Endothelial cell (in vitro differentiated cells): ENCODE data around the gene OLFM1. TPM values are rescaled to one million over a fixed set of nuclear protein-coding genes. Genes with fewer than 3 reads are reported as not detected.
A peak's percentile ranks its signal among the peaks of the same experiment; 100 is the strongest.

Source experiments
- DNase-seq: peaks from one replicate; pipeline ENCODE4 v3.0.0; 2021; ENCODE audit warnings: low spot score
- H3K27ac Mint-ChIP-seq: one replicate; pipeline ENCODE4 v1.8.0; 2021; ENCODE audit warnings: mixed read lengths, inconsistent platforms; ENCODE audit not compliant: unreplicated experiment
- H3K27me3 Mint-ChIP-seq: one replicate; pipeline ENCODE4 v1.8.0; 2021; ENCODE audit warnings: mild to moderate bottlenecking, moderate library complexity, mixed read lengths, inconsistent platforms; ENCODE audit not compliant: unreplicated experiment
- H3K36me3 Mint-ChIP-seq: one replicate; pipeline ENCODE4 v1.8.0; 2021; ENCODE audit warnings: mild to moderate bottlenecking, low read depth, mixed read lengths, inconsistent platforms; ENCODE audit not compliant: unreplicated experiment
- H3K4me1 Mint-ChIP-seq: one replicate; pipeline ENCODE4 v1.8.0; 2021; ENCODE audit warnings: mild to moderate bottlenecking, mixed read lengths, inconsistent platforms; ENCODE audit not compliant: unreplicated experiment
- H3K4me3 Mint-ChIP-seq: one replicate; pipeline ENCODE4 v1.8.0; 2021; ENCODE audit warnings: mild to moderate bottlenecking, mixed read lengths, inconsistent platforms; ENCODE audit not compliant: unreplicated experiment
- H3K9me3 Mint-ChIP-seq: one replicate; pipeline ENCODE4 v1.8.0; 2021; ENCODE audit warnings: mixed read lengths, inconsistent platforms; ENCODE audit not compliant: unreplicated experiment
- total RNA-seq: library from RNA; stranded (reverse); fragmentation: NEBNext Ultra II Directional; extraction: Animal tissue kit (Norgen Biotek cat#: 25700); gene quantifications from one replicate; pipeline ENCODE4 v1.2.1, GENCODE V29; 2021; ENCODE audit not compliant: unreplicated experiment
- TF ChIP-seq, protein P1 (sequence below): fragments of 200-600 bp; sonication (generic); IDR thresholded peaks from one replicate; pipeline ENCODE4 v1.5.0; 2021; ENCODE audit warnings: antibody characterized with exemption; ENCODE audit not compliant: unreplicated experiment

Gene OLFM1
- total RNA-seq, 1 donor from 2014 or later, result 0.74 TPM

DNA sequence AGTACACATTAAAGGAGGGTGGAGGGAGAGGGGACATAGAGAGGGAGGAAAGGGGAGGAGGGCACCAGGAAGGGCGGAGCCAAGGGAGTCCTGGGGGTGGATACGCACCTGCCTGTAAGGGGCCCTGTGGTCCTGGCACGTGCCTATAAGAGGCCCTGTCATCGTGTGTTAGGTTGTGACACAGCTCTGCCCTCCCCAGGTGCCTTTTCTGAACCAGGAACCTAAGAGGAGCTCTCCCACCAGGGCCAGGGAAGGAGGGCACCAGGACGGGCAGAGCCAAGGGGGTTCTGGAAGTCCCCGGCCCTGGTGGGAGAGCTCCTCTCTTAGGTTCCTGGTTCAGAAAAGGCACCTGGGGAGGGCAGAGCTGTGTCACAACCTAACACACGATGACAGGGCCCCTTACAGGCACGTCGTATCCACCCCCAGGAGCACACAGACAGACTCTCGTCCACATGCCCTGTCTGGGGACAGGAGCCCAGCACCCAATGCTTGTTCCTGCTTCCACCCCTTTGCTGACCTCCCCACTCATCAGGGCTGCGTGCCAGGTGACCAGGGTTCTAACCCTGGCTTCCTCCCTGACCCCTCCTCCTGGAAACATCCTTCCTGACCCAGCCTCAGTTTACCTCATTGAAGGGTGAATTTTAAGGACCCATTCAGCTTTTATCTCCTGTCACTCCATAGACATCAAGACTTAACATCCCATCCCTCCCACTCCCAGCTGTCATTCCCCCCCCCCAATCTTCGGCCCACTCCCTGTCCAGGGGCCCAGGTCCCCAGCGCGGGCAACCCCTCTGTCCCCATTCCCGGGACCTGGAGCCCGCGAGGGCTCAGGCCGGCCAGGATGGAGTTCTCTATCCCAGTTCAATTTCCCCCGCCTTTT is 12.9 kb upstream of the OLFM1 start:
- TF ChIP-seq, protein P1, sequence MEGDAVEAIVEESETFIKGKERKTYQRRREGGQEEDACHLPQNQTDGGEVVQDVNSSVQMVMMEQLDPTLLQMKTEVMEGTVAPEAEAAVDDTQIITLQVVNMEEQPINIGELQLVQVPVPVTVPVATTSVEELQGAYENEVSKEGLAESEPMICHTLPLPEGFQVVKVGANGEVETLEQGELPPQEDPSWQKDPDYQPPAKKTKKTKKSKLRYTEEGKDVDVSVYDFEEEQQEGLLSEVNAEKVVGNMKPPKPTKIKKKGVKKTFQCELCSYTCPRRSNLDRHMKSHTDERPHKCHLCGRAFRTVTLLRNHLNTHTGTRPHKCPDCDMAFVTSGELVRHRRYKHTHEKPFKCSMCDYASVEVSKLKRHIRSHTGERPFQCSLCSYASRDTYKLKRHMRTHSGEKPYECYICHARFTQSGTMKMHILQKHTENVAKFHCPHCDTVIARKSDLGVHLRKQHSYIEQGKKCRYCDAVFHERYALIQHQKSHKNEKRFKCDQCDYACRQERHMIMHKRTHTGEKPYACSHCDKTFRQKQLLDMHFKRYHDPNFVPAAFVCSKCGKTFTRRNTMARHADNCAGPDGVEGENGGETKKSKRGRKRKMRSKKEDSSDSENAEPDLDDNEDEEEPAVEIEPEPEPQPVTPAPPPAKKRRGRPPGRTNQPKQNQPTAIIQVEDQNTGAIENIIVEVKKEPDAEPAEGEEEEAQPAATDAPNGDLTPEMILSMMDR, result no peak
- Mint-ChIP-seq H3K36me3 (no peaks in the 10 kb centered on the region), H3K4me1 (peaks cover 2% of the 10 kb centered on the region), H3K27me3 (peaks cover 10% of the 10 kb centered on the region), H3K4me3 (peak overlapping the region; percentile 80), H3K9me3 (no peaks in the 10 kb centered on the region), H3K27ac (no peak overlapping the region)
- no peak for DNase-seq

DNA sequence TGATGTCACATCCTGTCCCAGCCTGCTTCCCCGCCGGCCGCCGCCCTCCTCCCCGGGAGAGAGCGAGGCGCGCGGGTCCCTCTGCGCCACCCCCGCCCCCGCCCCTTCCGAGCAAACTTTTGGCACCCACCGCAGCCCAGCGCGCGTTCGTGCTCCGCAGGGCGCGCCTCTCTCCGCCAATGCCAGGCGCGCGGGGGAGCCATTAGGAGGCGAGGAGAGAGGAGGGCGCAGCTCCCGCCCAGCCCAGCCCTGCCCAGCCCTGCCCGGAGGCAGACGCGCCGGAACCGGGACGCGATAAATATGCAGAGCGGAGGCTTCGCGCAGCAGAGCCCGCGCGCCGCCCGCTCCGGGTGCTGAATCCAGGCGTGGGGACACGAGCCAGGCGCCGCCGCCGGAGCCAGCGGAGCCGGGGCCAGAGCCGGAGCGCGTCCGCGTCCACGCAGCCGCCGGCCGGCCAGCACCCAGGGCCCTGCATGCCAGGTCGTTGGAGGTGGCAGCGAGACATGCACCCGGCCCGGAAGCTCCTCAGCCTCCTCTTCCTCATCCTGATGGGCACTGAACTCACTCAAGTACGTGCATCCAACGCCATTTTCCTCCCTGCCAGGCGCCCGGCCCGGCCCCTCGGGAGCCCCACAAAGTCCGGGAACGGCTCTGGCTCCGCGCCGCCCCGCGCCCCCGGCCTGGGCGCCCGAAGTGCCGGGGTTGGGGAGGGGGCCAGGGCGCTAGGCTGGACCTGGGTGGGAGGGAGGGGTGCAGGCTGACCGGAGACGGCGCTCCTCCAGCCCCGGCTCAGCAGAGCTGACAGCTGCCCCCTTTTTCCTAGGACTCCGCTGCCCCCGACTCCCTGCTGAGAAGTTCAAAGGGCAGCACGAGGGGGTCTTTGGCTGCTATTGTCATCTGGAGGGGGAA is 12.0 kb upstream of the OLFM1 start:
- H3K27ac Mint-ChIP-seq, result no peak overlapping the region
- peak; percentile 48 for DNase-seq
- TF ChIP-seq, protein P1, result no peak

DNA sequence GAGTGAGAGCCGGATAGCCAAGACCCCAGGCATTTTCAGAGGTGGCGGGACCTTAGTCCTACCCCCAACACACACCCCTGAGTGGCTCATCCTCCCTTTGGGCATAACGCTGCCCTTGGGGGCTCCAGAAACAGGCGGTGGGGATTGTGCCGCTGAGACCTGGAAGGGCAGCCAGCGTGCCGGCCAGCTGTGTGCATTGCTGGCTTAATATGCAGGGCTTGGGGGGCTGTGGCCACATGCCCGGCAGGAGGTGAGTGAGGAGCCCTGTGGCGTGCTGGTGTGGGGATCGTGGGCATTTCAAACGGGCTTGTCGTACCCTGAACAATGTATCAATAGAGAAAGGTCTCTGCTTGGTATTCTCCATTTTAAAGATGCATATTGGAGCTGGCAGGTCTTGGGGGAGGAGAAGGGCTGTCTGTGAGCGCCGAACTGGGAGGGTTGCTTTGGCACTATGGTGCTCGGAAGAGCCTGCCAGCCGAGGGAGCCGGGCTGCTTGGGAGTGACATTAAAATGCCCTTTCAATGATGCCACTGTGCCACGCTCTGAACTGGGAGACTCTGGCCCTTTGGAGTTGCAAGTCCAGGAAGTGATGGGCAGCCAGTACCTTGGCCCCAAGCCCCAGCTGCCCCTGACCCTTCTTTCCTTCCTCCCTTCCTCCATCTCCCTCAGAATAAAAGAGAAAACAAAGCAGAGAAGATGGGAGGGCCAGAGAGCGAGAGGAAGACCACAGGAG is 11.2 kb upstream of the OLFM1 start:
- Mint-ChIP-seq H3K9me3 (no peaks in the 10 kb centered on the region), H3K27ac (no peak overlapping the region), H3K36me3 (no peaks in the 10 kb centered on the region), H3K4me3 (peak overlapping the region; percentile 27), H3K27me3 (peaks cover 9% of the 10 kb centered on the region), H3K4me1 (peaks cover 2% of the 10 kb centered on the region)
- no peak for DNase-seq
- TF ChIP-seq, protein P1, result no peak

More for the DNA sequence above, 12.0 kb upstream of the OLFM1 start:
- Mint-ChIP-seq H3K4me3 (no peak overlapping the region), H3K9me3 (no peaks in the 10 kb centered on the region), H3K27me3 (peaks cover 10% of the 10 kb centered on the region), H3K4me1 (peaks cover 2% of the 10 kb centered on the region), H3K36me3 (no peaks in the 10 kb centered on the region)

DNA sequence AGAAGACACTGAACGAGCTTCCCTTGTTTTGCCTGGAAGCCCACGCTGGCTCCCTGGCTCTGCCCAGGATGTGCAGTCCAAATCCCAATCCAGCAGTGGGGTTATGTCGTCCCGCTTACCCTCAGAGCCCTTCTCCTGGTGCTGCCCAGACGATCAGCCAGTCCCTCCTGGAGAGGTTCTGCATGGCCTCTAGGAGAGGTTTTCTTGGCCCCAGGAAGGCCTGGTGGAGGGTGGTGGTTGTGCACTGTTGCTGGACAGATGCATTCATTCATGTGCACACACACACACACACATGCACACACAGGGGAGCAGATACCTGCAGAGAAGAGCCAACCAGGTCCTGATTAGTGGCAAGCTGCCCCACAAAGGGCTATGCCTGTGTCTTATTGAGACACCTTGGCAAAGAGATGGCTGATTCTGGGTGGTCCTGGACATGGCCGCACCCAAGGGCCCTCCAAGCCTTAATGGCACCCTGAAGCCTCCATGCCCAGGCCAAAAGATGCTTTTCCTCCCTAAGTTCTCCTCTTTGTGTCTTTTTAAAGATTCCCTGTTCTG is 10.5 kb upstream of the OLFM1 start:
- no peak for DNase-seq
- TF ChIP-seq, protein P1, result no peak
- Mint-ChIP-seq H3K36me3 (no peaks in the 10 kb centered on the region), H3K4me3 (no peak overlapping the region), H3K9me3 (no peaks in the 10 kb centered on the region), H3K4me1 (peaks cover 2% of the 10 kb centered on the region), H3K27me3 (peaks cover 9% of the 10 kb centered on the region), H3K27ac (no peak overlapping the region)
